PC-3 (cell line): Measurements from ENCODE around the gene TMX3. TPM values are rescaled to one million over a fixed set of nuclear protein-coding genes. Genes with fewer than 3 reads are reported as not detected.

ENCODE experiments used
- ATAC-seq: fragments of 200-7000 bp; cut with Tn5 transposase; 2 replicates; pipeline ENCODE4 v1.9.1; 2020; ENCODE audit warnings: mild to moderate bottlenecking, moderate library complexity
- BruUV-seq: library from RNA; stranded (reverse); fragments of 400-500 nt; replicated peaks from 2 replicates; lab custom pipeline; 2021; lab: Mats Ljungman, UMichigan
- CTCF ChIA-PET: fragments of 300-600 bp; sonication (Branson Sonifier 250); formaldehyde crosslinking; loops from one replicate; lab custom pipeline; 2022; ENCODE audit warnings: antibody characterized with exemption; lab: Charles Lee
- POLR2A ChIA-PET: fragments of 300-600 bp; sonication (Branson Sonifier 250); formaldehyde crosslinking; loops from one replicate; lab custom pipeline; 2022; ENCODE audit warnings: antibody characterized with exemption; ENCODE audit not compliant: unreplicated experiment; lab: Charles Lee
- DNase-seq: peaks from one replicate; pipeline ENCODE4 v3.0.0-alpha.2; 2015
- H2AFZ ChIP-seq: fragments of 300-600 bp; sonication (generic); 2 replicates; pipeline ENCODE4 v1.6.0; 2016; ENCODE audit warnings: antibody characterized with exemption, low read length
- H3F3A ChIP-seq: fragments of 300-600 bp; sonication (generic); one replicate; pipeline ENCODE4 v1.6.0; 2017; ENCODE audit warnings: antibody characterized with exemption, low read length, control low read depth, mild to moderate bottlenecking; ENCODE audit not compliant: unreplicated experiment
- H3K27ac ChIP-seq: fragments of 300-600 bp; sonication (generic); 2 replicates; pipeline ENCODE4 v1.5.1; 2016; ENCODE audit warnings: mild to moderate bottlenecking, low read length
- H3K27me3 ChIP-seq: fragments of 300-600 bp; sonication (generic); 2 replicates; pipeline ENCODE4 v1.6.1; 2016; ENCODE audit warnings: low read length, mixed read lengths
- H3K36me3 ChIP-seq: fragments of 300-600 bp; sonication (generic); 2 replicates; pipeline ENCODE4 v1.6.1; 2016; ENCODE audit warnings: low read depth, mixed run types, low read length, mixed read lengths
- H3K4me1 ChIP-seq: fragments of 300-600 bp; sonication (generic); 2 replicates; pipeline ENCODE4 v1.5.1; 2016; ENCODE audit warnings: low read length; ENCODE audit not compliant: insufficient read depth
- H3K4me2 ChIP-seq: fragments of 300-600 bp; sonication (generic); 2 replicates; pipeline ENCODE4 v1.6.0; 2016; ENCODE audit warnings: low read length
- H3K4me3 ChIP-seq: fragments of 300-600 bp; sonication (generic); 2 replicates; pipeline ENCODE4 v1.5.1; 2016; ENCODE audit warnings: mild to moderate bottlenecking, low read length, mixed read lengths
- H3K79me2 ChIP-seq: fragments of 300-600 bp; sonication (generic); 2 replicates; pipeline ENCODE4 v1.6.1; 2017; ENCODE audit warnings: low read length, mixed read lengths
- H3K9ac ChIP-seq: fragments of 300-600 bp; sonication (generic); 2 replicates; pipeline ENCODE4 v1.6.0; 2016; ENCODE audit warnings: mild to moderate bottlenecking, low read length
- H3K9me2 ChIP-seq: fragments of 300-600 bp; sonication (generic); replicated peaks from 2 replicates; pipeline ENCODE4 v1.6.1; 2016; ENCODE audit warnings: mixed run types, low read length, mixed read lengths
- H3K9me3 ChIP-seq: fragments of 300-600 bp; sonication (generic); 2 replicates; pipeline ENCODE4 v1.6.1; 2016; ENCODE audit warnings: low read length, mixed read lengths
- H4K20me1 ChIP-seq: fragments of 300-600 bp; sonication (generic); 2 replicates; pipeline ENCODE4 v1.6.1; 2016; ENCODE audit warnings: low read length, mixed read lengths
- CTCF ChIP-seq: fragments of 300-600 bp; sonication (generic); conservative IDR thresholded peaks from 2 replicates; pipeline ENCODE4 v1.5.1; 2017; ENCODE audit warnings: antibody characterized with exemption, low read depth, mild to moderate bottlenecking, low read length
- EZH2 ChIP-seq: fragments of 300-600 bp; sonication (generic); IDR thresholded peaks from one replicate; pipeline ENCODE4 v1.6.1; 2017; ENCODE audit warnings: antibody characterized with exemption, mild to moderate bottlenecking, low read length; ENCODE audit not compliant: unreplicated experiment
- EZH2phosphoT487 ChIP-seq: fragments of 300-600 bp; sonication (generic); IDR thresholded peaks from 2 replicates; pipeline ENCODE4 v1.6.1; 2018; ENCODE audit warnings: mild to moderate bottlenecking, antibody characterized with exemption, low read length, borderline replicate concordance
- intact Hi-C: fragments of 100-400 bp; cut with micrococcal nuclease; formaldehyde crosslinking; loops from 2 replicates; pipeline ENCODE4 v1.9.0; 2023
- total RNA-seq: library from RNA; depleted of rRNA; stranded (reverse); fragments of >200 nt; gene quantifications from 2 replicates; pipeline ENCODE4 v1.2.3, GENCODE V29; 2014

The TMX3 gene
- total RNA-seq, 1 experiment from 2014 or later: 50.1 TPM

GRCh38 chr18:68734308-68734707 lies 19.4 kb upstream of the TMX3 start:
- Histone ChIP-seq H2AFZ (peak overlapping the region; percentile 37), H3K36me3 (no peaks in the 10 kb centered on the region), H4K20me1 (no peaks in the 10 kb centered on the region), H3K9ac (0 out of 2 replicates have a peak overlapping the region, but pooled peaks have one; percentile 25), H3K9me3 (no peaks in the 10 kb centered on the region), H3K9me2 (no peaks in the 10 kb centered on the region), H3K27ac (peak overlapping the region; percentile 28; the same call in 1 of the 2 replicates), H3K4me3 (peak overlapping the region; percentile 17; the same call in 1 of the 2 replicates), H3K79me2 (no peaks in the 10 kb centered on the region), H3K4me2 (peak overlapping the region; percentile 69), H3K4me1 (peaks cover 21% of the 10 kb centered on the region), H3F3A (no peaks in the 10 kb centered on the region), H3K27me3 (no peaks in the 10 kb centered on the region)
- ChIA-PET POLR2A (no interaction called here), CTCF (no interaction called here)
- intact Hi-C loops: loop anchor here (1.0 to 10.0 kb wide), 4 partner anchors 19 to 1217 kb away; partner anchors contain the start of genes DSEL and TMX3
- ATAC-seq (peak; percentile 65), DNase-seq (peak; percentile 69)
- TF ChIP-seq CTCF: no peak
- no peak for TF ChIP-seq EZH2phosphoT487
- no peak for TF ChIP-seq EZH2
- no TSS peak for BruUV-seq

GRCh38 chr18:68733707-68734106 lies 18.8 kb upstream of the TMX3 start:
- peak overlapping the region; percentile 28; the same call in 1 of the 2 replicates for H3K27ac ChIP-seq
- no peaks in the 10 kb centered on the region for H3K9me3 ChIP-seq
- H3F3A ChIP-seq: no peaks in the 10 kb centered on the region
- BruUV-seq: no TSS peak
- H3K9ac ChIP-seq: no peak overlapping the region
- H3K27me3 ChIP-seq: no peaks in the 10 kb centered on the region
- CTCF ChIA-PET: interaction anchor here (0.6 kb wide), 1 partner anchor 47 kb away, joined by 5 read pairs; no protein-coding TSS in a partner anchor
- no peaks in the 10 kb centered on the region for H3K36me3 ChIP-seq
- ATAC-seq: peak; percentile 49
- intact Hi-C loops: loop anchor here (1.0 to 10.0 kb wide), 4 partner anchors 18 to 1216 kb away; partner anchors contain the start of genes DSEL and TMX3
- no peaks in the 10 kb centered on the region for H4K20me1 ChIP-seq
- H3K4me2 ChIP-seq: peak overlapping the region; percentile 69
- DNase-seq: peak; percentile 42
- no peaks in the 10 kb centered on the region for H3K9me2 ChIP-seq
- H2AFZ ChIP-seq: peak overlapping the region; percentile 37
- H3K4me3 ChIP-seq: peak overlapping the region; percentile 17; the same call in 1 of the 2 replicates
- no peak for TF ChIP-seq EZH2
- TF ChIP-seq CTCF: peak; percentile 50
- H3K4me1 ChIP-seq: peaks cover 21% of the 10 kb centered on the region
- POLR2A ChIA-PET: no interaction called here
- H3K79me2 ChIP-seq: no peaks in the 10 kb centered on the region

- ChIA-PET CTCF (no interaction called here), POLR2A (no interaction called here)
Observed at GRCh38 chr18:68728081-68728700, 13.3 kb upstream of the TMX3 start.

More at GRCh38 chr18:68728081-68728700, 13.3 kb upstream of the TMX3 start:
- H3K79me2 ChIP-seq: no peaks in the 10 kb centered on the region
- H3K4me2 ChIP-seq: no peak overlapping the region
- intact Hi-C loops: no loop called here
- no peak overlapping the region for H2AFZ ChIP-seq
- no peak overlapping the region for H3K27ac ChIP-seq
- H3K9ac ChIP-seq: no peak overlapping the region
- no peak for ATAC-seq
- no peak for TF ChIP-seq CTCF
- TF ChIP-seq EZH2phosphoT487: no peak
- TF ChIP-seq EZH2: no peak
- H3K9me2 ChIP-seq: no peaks in the 10 kb centered on the region
- H3K27me3 ChIP-seq: no peaks in the 10 kb centered on the region
- no peaks in the 10 kb centered on the region for H3K9me3 ChIP-seq
- no peaks in the 10 kb centered on the region for H3K4me1 ChIP-seq
- BruUV-seq: no TSS peak
- no peaks in the 10 kb centered on the region for H4K20me1 ChIP-seq
- no peak for DNase-seq
- H3F3A ChIP-seq: no peaks in the 10 kb centered on the region
- H3K4me3 ChIP-seq: no peak overlapping the region
- H3K36me3 ChIP-seq: no peaks in the 10 kb centered on the region
